Activated naive CD4-positive, alpha-beta T cell treated with Interleukin-2 at 50 U/mL for 16 hours (primary cell): ENCODE data around the gene ANKRD6.

Source experiments
- DNase-seq: peaks from one replicate; pipeline ENCODE4 v3.0.0-alpha.2; 2020

Gene ANKRD6

DNA sequence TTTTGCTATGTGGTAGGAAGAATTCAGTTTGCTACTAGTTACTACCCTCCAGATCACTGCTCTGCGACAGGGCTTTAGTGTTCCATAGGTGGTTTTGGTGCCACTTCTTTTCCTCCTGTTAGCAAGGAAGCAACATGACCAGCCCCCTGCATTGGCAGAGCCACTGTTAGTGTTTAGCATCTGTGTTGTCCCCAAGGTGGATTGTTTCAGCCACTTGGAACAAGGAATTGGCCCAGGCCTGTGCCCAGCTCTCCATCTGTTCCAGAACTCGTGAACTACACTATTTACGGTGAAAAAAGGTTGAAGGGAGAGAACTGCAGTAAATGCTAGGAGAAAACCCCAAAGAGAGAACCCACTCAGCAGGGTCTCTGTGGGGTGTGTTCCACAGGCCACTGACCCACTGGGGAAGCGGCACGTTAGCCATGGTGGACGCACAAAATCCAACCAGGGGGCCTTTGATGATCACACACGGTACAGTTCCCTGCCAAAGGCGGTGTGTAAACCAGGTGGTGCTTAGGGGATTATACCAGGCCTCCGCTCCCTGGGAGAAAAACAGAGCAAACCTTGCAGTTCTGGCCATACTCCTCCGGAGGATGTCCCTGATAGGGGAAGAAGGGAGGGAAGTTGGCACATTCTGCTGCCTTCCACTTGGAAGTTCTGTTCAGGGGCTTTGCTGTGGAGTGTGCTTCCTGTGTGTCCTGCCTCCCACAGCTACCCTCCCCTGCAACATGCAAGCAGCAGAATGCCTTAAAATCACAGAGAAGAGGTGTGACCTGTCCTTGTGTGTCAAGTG is 133.3 kb downstream of the ANKRD6 start:
- no peak for DNase-seq

- no peak for DNase-seq
These were observed 134.1 kb downstream of the ANKRD6 start for GRCh38 chr6:89566930-89567629.

GRCh38 chr6:89567630-89568390 is 134.9 kb downstream of the ANKRD6 start:
- DNase-seq: no peak

GRCh38 chr6:89574910-89575561 is 142.1 kb downstream of the ANKRD6 start:
- DNase-seq: no peak

DNA sequence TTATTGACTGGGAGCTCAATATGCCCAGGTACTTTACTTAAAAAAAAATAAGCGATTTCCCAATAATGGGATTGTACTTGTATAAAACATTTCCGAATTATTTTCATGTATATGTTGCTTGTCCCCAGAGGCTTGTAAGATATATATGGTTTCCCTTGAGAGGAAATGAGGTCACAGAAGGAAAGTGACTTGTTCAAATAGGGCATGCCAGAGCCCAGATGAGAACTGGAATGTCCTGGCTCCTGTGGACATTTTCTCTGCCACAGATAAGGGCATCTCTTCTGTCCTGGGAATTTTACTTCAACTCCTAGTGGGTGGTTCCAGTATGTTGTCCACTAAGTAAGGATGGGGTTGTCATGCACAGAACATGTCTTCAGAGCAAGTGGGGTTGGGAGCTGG is 142.6 kb downstream of the ANKRD6 start:
- DNase-seq: no peak

DNA sequence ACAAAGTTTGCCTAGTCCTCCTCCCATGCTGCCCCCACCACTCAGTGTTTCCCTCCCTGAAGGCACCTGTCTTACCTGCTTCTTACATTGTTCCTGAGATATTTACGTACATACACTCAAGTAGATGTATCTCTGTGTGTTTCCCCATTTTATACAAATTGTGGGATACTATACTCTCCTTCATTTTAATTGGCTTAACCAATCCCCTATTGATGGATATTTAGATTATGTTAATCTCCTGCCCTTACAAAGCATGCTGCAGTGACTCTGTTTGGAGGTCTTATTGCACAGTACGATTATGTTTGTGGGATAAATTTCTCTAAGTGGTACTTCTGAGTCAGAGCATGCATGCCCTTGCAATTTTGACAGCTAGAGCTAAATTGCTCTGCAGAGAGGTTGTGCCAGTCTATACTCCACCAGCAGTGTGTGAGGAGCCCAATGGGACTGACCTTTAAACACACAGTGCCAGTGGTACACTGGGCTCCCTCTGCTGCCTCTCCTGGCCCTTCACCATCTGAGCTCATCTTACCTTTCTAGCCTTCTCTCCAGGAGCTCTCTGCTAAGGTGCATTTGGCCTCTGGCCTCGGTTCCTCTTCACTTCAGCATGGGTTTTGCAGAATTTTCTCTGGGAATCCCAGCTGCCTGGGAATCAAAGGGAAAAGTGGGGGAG is 148.2 kb downstream of the ANKRD6 start:
- no peak for DNase-seq

DNA sequence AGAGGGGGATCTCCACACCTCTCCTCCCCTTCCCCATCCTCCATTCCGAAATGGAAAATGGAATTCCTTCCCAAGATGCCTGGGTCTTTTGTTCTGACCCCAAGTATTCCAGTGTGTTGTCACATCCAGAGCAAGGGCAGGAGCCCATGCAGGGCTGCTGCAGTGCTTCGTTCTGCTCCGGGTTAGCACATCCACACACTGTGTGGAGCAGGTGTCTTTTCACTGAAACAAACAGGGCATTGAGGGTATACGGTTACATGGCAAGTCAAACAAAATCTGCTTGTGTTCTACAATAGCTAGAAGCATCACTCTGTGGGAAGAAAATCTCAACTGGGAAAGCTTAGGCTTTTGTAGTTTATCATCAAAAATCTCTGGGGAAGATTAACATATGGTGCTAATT is 148.7 kb downstream of the ANKRD6 start:
- DNase-seq: no peak

GRCh38 chr6:89582669-89583325 is 149.8 kb downstream of the ANKRD6 start:
- DNase-seq: no peak

DNA sequence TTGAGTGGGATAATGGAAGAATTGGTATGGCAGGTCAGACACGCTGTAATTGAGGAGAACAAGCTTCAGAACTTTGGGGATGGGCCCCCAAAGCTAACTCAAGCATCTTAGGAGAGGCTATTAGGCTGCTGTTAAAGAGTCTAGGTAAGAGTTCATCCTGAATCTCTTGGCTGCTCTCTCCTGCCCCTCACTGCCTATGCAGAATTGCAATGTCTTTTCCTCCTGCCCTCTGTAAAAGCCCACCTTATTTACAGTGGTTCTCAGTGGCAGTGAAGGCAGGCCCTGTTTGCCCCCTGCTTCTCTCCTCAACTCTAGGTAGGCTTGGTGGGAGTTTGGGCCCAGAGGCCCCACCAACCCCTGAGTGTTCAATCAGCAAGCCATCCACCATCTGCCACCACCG is 150.6 kb downstream of the ANKRD6 start:
- DNase-seq: no peak

- DNase-seq: no peak
These were observed 151.6 kb downstream of the ANKRD6 start for GRCh38 chr6:89584539-89584938.

DNA sequence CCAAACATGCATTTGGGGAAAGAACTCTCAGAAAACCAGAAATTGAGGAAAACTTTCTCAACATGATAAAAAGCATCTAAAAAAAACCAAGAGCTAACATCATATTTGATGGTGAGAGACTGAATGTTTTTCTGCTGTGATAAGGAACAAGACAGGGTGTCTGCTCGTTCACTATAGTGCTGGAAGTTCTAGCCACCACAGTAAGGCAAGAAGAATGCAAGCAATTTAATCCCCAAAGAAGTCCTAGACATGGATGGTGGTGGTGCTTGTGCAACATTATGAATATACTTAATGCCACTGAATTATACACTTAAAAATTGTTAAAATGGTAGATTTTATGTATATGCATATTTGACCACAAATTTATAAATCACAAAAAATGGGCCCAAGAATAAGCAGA is 152.2 kb downstream of the ANKRD6 start:
- no peak for DNase-seq

DNA sequence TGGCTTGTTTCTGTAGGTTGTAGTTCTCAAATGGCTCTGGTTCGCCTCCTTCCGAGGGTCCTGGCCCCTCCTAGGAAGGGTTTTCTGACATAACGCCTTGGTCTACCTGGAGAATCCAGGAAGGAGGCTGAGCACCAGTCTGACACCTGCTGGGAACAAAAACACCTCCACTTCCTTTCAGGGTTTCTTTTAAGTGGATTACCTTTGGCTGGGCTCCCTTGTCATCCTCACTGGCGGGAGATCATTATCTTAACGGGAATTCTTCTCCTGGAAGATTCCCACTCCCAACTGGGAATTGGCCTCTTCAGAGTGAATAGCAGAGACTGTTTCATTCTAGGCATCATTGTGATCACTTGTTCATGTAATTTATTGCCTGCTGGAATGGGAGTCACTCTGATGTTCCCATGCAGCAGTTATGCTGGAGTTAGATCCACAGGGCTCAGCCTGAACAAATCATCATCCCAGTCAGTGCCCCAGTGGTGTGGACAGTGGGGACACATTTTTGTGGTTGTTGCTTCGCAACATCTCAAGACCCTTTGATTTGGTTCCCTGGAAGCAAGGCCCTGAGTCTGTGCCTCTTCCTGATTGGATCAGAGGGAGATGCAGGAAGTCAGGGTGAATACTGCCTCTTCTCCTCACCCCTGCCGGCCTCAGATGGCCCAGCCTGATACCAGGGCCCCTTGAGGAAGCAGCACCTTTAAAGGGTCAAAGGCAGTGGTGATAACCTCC is 156.5 kb downstream of the ANKRD6 start:
- DNase-seq: no peak

DNA sequence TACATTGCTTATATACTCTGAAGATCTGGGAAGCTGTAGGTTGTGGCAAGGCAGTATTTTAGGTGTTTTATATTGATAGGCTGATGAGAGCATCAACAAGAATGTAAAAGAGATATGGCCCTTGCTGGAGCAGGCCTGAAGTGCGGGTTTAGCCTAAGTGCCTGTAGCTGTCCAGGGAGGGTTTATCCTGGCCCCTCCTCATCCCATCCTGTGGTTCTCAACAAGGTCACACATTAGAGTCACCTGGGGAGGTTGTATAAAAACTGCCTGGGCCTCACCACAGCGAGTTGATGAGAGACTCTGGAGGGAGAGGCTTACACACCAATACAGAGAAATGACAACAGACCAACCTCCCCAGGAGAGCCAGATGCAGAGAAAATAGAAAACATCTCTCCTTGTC is 157.2 kb downstream of the ANKRD6 start:
- DNase-seq: no peak

GRCh38 chr6:89591745-89592144 is 158.8 kb downstream of the ANKRD6 start:
- no peak for DNase-seq

- DNase-seq: no peak
These were observed 163.1 kb downstream of the ANKRD6 start for GRCh38 chr6:89596056-89596455.

DNA sequence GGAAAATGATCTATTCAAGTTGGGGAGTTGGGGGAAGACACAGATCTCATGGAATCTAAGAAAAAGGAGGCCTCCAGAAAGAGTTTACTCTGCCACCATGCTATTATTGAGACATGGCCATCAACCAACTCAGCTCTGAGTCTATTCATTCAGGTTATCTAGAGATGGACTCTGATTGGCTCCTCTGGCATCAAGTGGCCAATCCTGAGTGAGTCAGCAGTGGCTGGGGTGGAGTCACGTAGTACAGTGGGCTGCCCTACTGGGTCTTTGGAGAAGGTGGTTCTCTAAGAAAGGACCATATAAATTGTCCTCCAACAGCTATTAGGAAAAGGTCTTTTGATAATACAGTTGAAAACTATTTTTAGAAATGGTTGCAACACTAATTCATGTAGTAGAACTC is 163.5 kb downstream of the ANKRD6 start:
- DNase-seq: no peak

- no peak for DNase-seq
These were observed 164.4 kb downstream of the ANKRD6 start for GRCh38 chr6:89597372-89597771.

GRCh38 chr6:89597988-89598387 is 165.0 kb downstream of the ANKRD6 start:
- no peak for DNase-seq

DNA sequence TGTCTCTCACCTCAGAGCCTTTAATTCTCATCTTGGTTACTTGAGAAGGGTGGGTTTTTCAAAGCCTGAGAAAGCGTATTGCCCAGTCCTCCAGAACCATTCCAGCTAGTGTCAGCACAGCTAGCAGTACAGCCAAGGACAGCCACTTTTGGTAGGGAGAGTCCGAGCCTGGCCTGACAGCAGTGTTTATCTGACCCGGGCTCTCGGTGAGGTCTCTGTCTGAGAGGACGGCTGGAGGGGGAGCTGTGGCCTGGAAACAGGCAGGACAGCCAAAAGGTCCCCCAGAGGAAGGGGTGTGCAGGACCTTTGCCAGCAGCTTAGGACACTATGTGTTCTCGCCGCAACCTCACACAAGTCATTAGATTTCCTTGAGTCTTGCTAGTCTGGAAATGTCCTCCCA is 166.8 kb downstream of the ANKRD6 start:
- no peak for DNase-seq

GRCh38 chr6:89602166-89602565 is 169.2 kb downstream of the ANKRD6 start:
- no peak for DNase-seq

DNA sequence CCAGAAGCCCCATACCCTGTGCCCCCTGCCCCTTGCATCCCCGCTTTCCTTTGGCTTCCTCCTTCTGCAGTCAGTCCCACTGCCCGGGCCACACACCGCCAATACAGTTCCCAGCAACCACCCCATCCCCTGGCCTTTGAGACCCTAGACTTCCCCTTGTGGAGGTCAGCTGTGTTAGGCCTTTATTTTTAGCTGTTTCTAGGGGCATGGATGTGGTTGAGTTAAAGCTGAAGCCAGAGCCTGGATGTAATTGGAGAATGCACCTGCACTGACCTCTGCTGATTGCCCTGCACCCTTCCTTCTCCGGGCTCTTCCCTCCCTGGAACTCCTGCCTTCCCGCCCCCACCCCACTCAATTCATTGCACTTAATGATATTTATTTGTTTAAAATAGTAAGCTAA is 171.7 kb downstream of the ANKRD6 start:
- DNase-seq: no peak
